Activated T-cell treated with anti-CD3 and anti-CD28 coated beads, Interleukin-2, amount 50 U/mL, for 48 hours (primary cell): ENCODE results near the gene KCNQ4.

ENCODE experiments used
- DNase-seq, 2 experiments: peaks; one replicate each; pipeline ENCODE4 v3.0.0-alpha.2; 2020

Gene KCNQ4

GRCh38 chr1:40783001-40783905, at the start of gene KCNQ4:
Gene KCNQ4 (plus strand): TSS chr1:40783787. CDS start chr1:40784094, 307 bp downstream.
- peak in 1 of 2 experiments; percentile 44 for DNase-seq

- no peak for DNase-seq
These were observed 48.5 kb upstream of the KCNQ4 start for GRCh38 chr1:40734882-40735628.

- DNase-seq: no peak
These were observed 47.5 kb upstream of the KCNQ4 start for GRCh38 chr1:40736085-40736531.

- DNase-seq: no peak
These were observed 44.8 kb upstream of the KCNQ4 start for GRCh38 chr1:40738831-40739230.

- no peak for DNase-seq
These were observed 44.1 kb upstream of the KCNQ4 start for GRCh38 chr1:40739455-40740008.

GRCh38 chr1:40740039-40740996, 43.3 kb upstream of the KCNQ4 start:
- DNase-seq: no peak

- no peak for DNase-seq
These were observed 42.4 kb upstream of the KCNQ4 start for GRCh38 chr1:40740997-40741736.

- peak in 1 of 2 experiments; percentile 30 for DNase-seq
These were observed 41.1 kb upstream of the KCNQ4 start for GRCh38 chr1:40742363-40743061.

GRCh38 chr1:40743452-40743851, 40.1 kb upstream of the KCNQ4 start:
- no peak for DNase-seq

GRCh38 chr1:40743860-40744259, 39.7 kb upstream of the KCNQ4 start:
- no peak for DNase-seq

- DNase-seq: no peak
These were observed 38.4 kb upstream of the KCNQ4 start for GRCh38 chr1:40745176-40745575.

GRCh38 chr1:40746344-40747090, 37.1 kb upstream of the KCNQ4 start:
- no peak for DNase-seq

GRCh38 chr1:40748841-40749718, 34.5 kb upstream of the KCNQ4 start:
- no peak for DNase-seq

GRCh38 chr1:40749817-40750216, 33.8 kb upstream of the KCNQ4 start:
- DNase-seq: no peak

GRCh38 chr1:40750451-40750908, 33.1 kb upstream of the KCNQ4 start:
- DNase-seq: no peak

GRCh38 chr1:40751802-40752201, 31.8 kb upstream of the KCNQ4 start:
- DNase-seq: no peak

GRCh38 chr1:40753142-40753882, 30.3 kb upstream of the KCNQ4 start:
- DNase-seq: no peak

GRCh38 chr1:40754201-40754600, 29.4 kb upstream of the KCNQ4 start:
- no peak for DNase-seq
